GM18868 (cell line): Measurements from ENCODE around the gene SAXO1.
"Not testable (repeated sequence)": the region's sequence is repeated elsewhere in the genome, so short reads cannot be mapped to it uniquely, and the experiment has no call there.

ENCODE experiments used
- ATAC-seq: cut with Tn5 transposase; IDR thresholded peaks from one replicate; pipeline ENCODE4 v1.9.1; 2021; ENCODE audit warnings: mild to moderate bottlenecking, moderate library complexity; ENCODE audit not compliant: unreplicated experiment

The SAXO1 gene

DNA sequence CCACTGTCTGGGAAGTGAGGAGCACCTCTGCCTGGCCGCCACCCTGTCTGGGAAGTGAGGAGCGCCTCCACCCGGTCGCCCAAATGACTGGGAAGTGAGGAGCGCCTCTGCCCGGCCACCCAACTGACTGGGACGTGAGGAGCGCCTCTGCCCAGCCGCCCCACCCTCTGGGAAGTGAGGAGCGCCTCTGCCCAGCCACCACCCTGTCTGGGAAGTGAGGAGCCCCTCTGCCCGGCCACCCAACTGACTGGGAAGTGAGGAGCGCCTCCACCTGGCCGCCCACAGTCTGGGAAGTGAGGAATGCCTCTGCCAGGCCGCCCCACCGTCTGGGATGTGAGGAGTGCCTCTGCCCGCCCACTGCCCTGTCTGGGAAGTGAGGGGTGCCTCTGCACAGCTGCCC lies 32.9 kb downstream of the SAXO1 start:
- no peak for ATAC-seq

GRCh38 chr9:18999173-18999785 lies 33.7 kb downstream of the SAXO1 start:
- ATAC-seq, result no peak

DNA sequence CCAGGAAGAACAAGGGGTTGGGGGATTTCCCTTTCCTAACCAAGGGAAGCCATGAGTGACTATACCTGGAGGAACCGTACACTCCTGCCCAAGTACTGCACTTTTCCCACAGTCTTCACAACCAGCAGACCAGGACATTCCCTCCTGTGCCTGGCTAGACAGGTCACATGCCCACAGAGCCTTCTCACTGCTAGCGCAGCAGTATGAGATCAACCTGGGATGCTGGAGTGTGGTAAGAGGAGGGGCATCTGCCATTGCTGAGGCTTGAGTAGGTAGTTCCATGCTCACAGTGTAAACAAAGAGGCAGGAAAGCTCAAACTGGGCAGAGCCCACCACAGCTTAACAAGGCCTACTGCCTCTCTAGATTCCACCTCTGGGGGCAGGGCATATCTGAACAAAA lies 35.9 kb downstream of the SAXO1 start:
- no peak for ATAC-seq

DNA sequence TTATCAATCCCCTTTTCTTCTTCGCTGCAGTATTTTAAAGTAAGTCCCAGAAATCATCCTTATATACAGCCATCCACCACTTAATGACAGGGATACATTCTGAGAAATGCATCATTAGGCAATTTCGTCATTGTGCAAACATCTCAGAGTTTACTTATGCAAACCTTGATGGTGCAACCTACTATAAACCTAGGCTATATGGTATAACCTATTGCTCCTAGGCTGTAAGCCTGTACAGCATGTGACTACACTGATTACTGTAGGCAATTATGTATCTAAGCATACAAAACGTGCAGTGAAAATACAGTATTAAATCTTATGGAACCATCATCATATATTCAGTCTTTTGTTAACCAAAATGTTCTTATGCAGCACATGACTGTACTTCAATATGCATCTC lies 36.8 kb downstream of the SAXO1 start:
- ATAC-seq, result no peak

GRCh38 chr9:18994263-18994916 lies 38.6 kb downstream of the SAXO1 start:
- no peak for ATAC-seq

DNA sequence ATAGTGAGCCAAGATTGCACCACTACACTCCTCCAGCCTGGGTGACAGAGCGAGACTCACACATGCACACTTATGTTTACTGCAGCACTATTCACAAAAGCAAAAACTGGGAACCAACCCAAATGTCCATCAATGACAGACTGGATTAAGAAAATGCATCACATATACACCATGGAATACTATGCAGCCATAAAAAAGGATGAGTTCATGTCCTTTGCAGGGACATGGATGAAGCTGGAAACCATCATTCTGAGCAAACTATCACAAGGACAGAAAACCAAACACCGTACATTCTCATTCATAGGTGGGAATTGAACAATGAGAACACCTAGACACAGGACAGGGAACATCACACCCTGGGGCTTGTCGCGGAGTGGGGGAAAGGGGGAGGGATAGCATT lies 41.8 kb downstream of the SAXO1 start:
- not testable (repeated sequence) for ATAC-seq

GRCh38 chr9:18990494-18990893 lies 42.5 kb downstream of the SAXO1 start:
- ATAC-seq, result no peak

- no peak for ATAC-seq
Measured at GRCh38 chr9:18989865-18990264, 43.1 kb downstream of the SAXO1 start.

- no peak for ATAC-seq
Measured at GRCh38 chr9:18989097-18989496, 43.9 kb downstream of the SAXO1 start.

DNA sequence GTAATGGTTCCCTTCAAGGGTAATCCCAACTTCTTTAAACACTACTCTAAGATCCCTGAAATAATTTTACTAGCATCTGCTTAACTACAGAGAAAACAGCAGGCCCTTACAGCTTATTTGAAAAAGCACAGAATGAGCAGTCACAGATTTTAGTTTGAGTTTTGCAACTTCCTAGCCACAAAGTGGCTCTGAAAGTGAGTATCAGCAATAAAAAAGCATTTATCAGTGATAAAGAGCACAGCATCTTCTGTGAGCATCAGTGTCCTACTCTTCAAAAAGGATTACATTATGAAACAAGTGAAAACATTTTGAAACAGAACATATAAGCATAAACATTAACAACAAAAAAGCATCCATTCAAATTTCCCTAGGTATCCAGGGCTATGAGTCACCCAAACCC lies 45.0 kb downstream of the SAXO1 start:
- no peak for ATAC-seq

GRCh38 chr9:18985996-18986395 lies 47.0 kb downstream of the SAXO1 start:
- ATAC-seq, result no peak

DNA sequence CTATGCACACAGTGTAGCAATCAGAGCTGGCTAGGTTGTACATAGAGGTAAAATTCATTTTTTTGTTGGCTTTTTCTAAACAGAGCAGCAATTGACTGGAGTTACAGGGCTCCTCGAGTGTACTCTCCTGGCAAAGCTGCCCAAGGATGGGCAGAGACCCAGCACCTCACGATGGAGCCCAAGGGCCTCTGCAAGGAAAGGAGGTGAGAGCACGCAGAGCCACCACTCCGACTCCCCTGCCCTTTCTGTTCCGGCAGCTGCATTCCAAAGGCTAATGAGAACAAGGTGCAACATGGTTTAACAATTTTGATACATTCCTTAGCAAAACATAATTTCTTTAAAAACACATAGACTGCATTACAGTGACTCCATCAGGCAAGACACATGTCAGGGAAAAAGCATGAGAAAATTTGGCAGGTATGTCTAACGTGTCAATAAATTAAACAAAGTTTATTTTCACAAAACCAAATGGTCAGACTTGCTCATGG lies 47.5 kb downstream of the SAXO1 start:
- no peak for ATAC-seq

DNA sequence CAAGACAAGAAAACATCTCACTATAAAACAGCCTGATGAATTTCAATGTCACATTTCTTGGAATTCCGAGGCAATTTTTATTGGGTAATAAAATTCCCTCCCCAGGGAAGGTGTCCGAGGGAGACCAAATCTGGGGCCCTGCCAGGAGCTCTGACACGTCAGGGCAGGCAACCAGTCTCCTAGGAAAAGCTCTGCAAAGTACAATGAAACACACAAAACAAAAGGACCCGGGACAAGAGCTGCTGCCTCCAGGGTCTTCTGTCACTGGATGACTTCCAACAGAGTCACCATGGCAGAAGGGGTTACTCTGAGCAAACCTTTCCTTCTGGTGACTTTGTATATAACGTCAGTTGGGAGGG lies 50.8 kb downstream of the SAXO1 start:
- ATAC-seq, result no peak

- ATAC-seq, result no peak
Measured at GRCh38 chr9:18981476-18982261, 51.3 kb downstream of the SAXO1 start.

DNA sequence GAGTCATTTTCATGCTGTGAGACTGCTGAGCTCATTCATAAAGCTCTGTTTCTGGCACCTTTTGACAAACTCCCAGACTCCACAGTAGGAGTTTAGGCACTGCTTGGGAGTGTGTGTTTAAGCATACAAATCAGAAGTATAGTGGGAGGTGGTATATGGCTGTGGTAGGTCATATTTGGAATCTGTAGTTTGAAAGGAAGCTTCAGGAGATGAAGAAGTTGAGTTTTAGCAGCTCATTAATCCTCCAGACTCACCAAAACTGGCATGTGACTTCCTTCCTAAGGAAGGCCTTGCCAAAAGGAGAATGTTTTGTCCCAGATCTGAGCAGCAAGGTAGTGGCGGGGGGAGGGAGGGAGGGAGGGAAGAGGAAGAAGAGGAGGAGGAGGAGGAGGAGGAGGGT lies 52.8 kb downstream of the SAXO1 start:
- ATAC-seq, result no peak

DNA sequence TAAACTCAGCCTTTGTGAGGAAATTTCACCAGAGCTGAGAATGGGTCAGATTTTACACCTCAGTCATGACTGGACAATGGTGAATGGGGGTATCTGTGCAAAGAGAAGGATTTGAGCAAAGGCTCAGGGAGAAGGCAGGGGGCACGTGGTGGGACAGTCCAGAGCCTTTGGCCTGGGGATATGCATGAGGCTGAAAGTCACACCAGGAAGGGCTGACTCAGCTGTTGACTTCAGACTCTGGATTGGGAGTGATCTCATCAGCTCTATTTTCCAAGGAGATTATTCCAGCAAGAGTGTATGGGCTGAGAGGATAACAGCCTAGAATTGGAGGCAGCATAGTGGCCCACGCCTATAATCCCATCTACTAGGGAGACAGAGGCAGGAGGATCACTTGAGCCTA lies 53.6 kb downstream of the SAXO1 start:
- ATAC-seq, result no peak

DNA sequence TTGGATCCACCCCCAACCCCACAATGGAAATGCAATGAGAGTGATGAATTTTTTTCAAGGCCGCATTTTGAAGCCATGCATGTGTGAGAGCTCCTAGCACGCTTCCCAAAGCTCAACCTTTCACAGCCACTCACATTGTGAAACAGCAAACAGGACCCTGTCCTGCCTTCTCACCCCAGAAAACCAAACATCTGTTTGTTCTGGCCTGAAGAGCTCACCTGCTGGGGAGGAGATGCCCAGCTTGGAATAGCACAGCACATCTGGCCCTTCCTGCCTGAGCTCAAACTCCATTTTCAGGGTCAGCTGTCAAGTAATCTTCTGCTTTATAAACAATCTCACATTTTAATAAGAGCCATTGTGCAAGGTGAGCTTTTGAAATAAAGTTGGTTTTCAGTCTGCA lies 54.8 kb downstream of the SAXO1 start:
- ATAC-seq, result no peak

DNA sequence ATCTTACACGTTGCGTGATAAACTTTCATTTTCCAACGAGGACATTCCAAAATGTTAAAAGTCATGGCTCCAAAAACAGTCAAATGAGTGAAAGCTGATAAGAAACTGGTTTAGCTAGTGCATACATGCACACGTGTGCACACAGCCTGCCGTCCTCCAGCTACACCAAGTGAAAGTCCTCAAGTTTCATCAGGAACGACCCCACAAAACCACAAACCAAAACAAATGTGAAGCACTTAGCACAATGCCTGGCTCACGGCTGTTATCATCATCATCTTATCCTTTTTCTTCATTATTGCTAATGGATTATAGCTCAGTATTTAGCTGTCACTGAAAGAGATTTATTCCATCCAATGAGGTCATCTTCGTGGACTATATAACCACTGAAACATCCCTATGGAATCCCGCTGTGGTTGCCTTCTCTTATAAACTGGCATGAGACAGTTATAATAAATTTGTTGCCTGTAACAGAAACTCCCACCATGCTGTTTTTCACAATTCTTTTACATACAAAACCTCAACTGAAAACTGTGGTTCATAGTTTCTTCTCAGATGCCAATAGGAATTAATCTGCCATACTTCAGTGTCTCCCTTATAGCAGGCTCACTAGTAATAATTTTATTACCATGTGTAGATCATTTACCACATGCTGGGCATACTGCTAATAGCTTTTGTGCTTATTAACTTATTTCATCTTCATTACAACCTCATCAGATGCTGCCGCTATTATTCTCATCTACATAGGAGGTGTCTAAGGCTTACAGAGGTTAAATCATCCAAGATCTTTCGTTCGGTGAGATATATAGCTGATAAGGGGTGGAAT lies 56.1 kb downstream of the SAXO1 start:
- no peak for ATAC-seq

DNA sequence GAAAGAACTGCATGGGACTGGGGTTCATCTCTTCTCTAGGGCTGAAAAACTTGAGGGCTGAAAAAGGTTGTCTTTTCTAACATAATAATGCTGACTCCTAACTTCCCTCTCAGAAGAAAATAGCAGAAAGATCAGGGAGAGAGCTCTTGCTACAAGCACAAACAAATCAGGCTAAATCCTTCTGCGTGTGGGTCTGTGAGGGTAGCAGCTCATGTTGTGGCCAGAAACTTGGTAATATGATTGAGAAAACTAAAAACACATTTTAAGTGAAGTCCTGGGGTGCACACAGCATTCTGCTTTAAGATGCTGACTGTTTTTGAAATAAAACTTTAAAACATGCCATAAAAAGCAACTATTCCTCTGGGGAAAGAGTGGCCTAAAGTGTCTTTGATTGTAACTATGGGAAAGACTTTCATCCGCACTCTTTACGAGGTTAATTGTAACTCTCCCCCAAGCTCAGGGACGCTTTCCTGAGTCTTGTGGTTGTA lies 56.7 kb downstream of the SAXO1 start:
- no peak for ATAC-seq

- no peak for ATAC-seq
Measured at GRCh38 chr9:18973348-18973747, 59.7 kb downstream of the SAXO1 start.

- ATAC-seq, result no peak
Measured at GRCh38 chr9:18972675-18973074, 60.3 kb downstream of the SAXO1 start.
